ENCODE data around the gene GALNT2. TPM values are rescaled to one million over a fixed set of nuclear protein-coding genes. Genes with fewer than 3 reads are reported as not detected.

Gene GALNT2
- total and polyA plus RNA-seq, 10 of the 15 experiments (the other 5 are each of a cell fraction or from before 2014, with no cell fraction given): 0.52 to 27.7 (median 16.3) TPM

DNA sequence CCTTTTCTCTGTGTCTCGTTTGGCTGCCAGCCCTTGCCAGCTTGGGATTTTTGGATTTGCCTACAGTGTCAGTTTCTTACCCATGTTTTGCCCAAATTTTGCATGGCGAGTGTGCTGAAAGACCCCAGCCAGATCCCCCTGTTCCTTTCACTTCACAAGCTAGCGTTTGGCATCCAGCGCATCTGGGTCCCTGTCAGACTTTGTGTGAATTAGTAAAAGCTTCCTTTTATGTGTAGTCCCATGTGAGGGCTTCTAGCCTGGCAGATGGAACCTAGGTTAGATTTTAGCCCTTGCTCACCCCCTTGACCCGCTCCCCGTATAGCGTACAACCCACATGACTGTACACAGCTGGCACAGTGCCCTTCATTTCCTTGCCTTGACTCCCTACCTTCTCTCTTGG lies 22.3 kb upstream of the GALNT2 start:
- Histone ChIP-seq H3K9me3 (replicated peaks; ENCODE audit: control insufficient read depth, insufficient read depth, low read length) (no peaks in the 10 kb centered on the region), H3K4me2 (ENCODE audit: control insufficient read depth, insufficient read depth) (no peak overlapping the region), H3K36me3 (ENCODE audit: control insufficient read depth in 2 of 2, insufficient read depth in 2 of 2, low read length in 1 of 2) (no peaks in the 10 kb centered on the region), H3K27ac (ENCODE audit: control insufficient read depth, insufficient read depth) (no peak overlapping the region), H3K79me2 (ENCODE audit: control insufficient read depth, insufficient read depth, low read length) (no peaks in the 10 kb centered on the region), H2AFZ (ENCODE audit: control insufficient read depth, low read depth, low read length) (no peak overlapping the region), H3K4me3 (no peak overlapping the region), H3K4me1 (ENCODE audit: control insufficient read depth, insufficient read depth, low read length) (no peaks in the 10 kb centered on the region), H3K9ac (ENCODE audit: control insufficient read depth, insufficient read depth, low read length) (no peak overlapping the region), H3K27me3 (replicated peaks in 1 of 2; ENCODE audit: control insufficient read depth in 2 of 2, insufficient read depth in 2 of 2, low read length in 1 of 2) (peaks cover 0 to 1% of the 10 kb centered on the region in 2 experiments; a peak in 1 of 4 replicates), H4K20me1 (ENCODE audit: control insufficient read depth, insufficient read depth) (no peaks in the 10 kb centered on the region)
- RAD21 ChIA-PET (ENCODE audit: unreplicated experiment): no interaction called here
- DNase-seq (ENCODE audit: low read depth, low spot score): no peak
- POLR2A ChIA-PET: no interaction called here
- FAIRE-seq: no peak
- intact Hi-C loops (cut with micrococcal nuclease; ENCODE audit: unreplicated experiment) (no loop called here), in situ Hi-C loops (cut with MboI) (no loop called here)
- ATAC-seq: no peak
- SMC1A ChIA-PET (ENCODE audit: uncharacterized antibody, unreplicated experiment): no interaction called here
- CTCF ChIA-PET: interaction anchor here (0.6 kb wide), 1 partner anchor 780 kb away, joined by 3 read pairs; no protein-coding TSS in a partner anchor
- BruUV-seq (replicated peaks): no TSS peak
- WGBS (ENCODE audit: insufficient coverage, insufficient replicate concordance, low lambda C conversion rate, missing lambda C conversion rate): 72% methylated on average over 7 of the region's 7 CpGs
- TF ChIP-seq TARDBP (IDR thresholded peaks at IDR 0.05; ENCODE audit: borderline replicate concordance): no peak
- no peak for TF ChIP-seq ZBTB40 (IDR thresholded peaks at IDR 0.05; ENCODE audit: borderline replicate concordance)
- TF ChIP-seq ETV6 (conservative IDR thresholded peaks at IDR 0.05 in 1 of 2, IDR thresholded peaks at IDR 0.05 in 1 of 2; ENCODE audit: borderline replicate concordance in 1 of 2, low read depth in 1 of 2): no peak
- no peak for TF ChIP-seq PML (IDR thresholded peaks at IDR 0.05; ENCODE audit: low read length)
- no peak for TF ChIP-seq CHD2 (IDR thresholded peaks at IDR 0.05; ENCODE audit: borderline replicate concordance, low read depth, low read length)
- TF ChIP-seq ZNF384 (IDR thresholded peaks at IDR 0.05; ENCODE audit: borderline replicate concordance, low read depth, low read length): no peak
- TF ChIP-seq HDGF (IDR thresholded peaks at IDR 0.05): no peak
- TF ChIP-seq, protein P1, sequence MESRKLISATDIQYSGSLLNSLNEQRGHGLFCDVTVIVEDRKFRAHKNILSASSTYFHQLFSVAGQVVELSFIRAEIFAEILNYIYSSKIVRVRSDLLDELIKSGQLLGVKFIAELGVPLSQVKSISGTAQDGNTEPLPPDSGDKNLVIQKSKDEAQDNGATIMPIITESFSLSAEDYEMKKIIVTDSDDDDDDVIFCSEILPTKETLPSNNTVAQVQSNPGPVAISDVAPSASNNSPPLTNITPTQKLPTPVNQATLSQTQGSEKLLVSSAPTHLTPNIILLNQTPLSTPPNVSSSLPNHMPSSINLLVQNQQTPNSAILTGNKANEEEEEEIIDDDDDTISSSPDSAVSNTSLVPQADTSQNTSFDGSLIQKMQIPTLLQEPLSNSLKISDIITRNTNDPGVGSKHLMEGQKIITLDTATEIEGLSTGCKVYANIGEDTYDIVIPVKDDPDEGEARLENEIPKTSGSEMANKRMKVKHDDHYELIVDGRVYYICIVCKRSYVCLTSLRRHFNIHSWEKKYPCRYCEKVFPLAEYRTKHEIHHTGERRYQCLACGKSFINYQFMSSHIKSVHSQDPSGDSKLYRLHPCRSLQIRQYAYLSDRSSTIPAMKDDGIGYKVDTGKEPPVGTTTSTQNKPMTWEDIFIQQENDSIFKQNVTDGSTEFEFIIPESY (IDR thresholded peaks at IDR 0.05): no peak
- TF ChIP-seq, protein P2, sequence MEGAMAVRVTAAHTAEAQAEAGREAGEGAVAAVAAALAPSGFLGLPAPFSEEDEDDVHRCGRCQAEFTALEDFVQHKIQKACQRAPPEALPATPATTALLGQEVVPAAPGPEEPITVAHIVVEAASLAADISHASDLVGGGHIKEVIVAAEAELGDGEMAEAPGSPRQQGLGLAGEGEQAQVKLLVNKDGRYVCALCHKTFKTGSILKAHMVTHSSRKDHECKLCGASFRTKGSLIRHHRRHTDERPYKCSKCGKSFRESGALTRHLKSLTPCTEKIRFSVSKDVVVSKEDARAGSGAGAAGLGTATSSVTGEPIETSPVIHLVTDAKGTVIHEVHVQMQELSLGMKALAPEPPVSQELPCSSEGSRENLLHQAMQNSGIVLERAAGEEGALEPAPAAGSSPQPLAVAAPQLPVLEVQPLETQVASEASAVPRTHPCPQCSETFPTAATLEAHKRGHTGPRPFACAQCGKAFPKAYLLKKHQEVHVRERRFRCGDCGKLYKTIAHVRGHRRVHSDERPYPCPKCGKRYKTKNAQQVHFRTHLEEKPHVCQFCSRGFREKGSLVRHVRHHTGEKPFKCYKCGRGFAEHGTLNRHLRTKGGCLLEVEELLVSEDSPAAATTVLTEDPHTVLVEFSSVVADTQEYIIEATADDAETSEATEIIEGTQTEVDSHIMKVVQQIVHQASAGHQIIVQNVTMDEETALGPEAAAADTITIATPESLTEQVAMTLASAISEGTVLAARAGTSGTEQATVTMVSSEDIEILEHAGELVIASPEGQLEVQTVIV (IDR thresholded peaks at IDR 0.05; ENCODE audit: borderline replicate concordance, partially characterized antibody): no peak
- TF ChIP-seq TBL1XR1 (IDR thresholded peaks at IDR 0.05; ENCODE audit: low read depth, low read length): no peak
- no peak for TF ChIP-seq ZNF207 (IDR thresholded peaks at IDR 0.05; ENCODE audit: borderline replicate concordance)
- TF ChIP-seq, protein P3, sequence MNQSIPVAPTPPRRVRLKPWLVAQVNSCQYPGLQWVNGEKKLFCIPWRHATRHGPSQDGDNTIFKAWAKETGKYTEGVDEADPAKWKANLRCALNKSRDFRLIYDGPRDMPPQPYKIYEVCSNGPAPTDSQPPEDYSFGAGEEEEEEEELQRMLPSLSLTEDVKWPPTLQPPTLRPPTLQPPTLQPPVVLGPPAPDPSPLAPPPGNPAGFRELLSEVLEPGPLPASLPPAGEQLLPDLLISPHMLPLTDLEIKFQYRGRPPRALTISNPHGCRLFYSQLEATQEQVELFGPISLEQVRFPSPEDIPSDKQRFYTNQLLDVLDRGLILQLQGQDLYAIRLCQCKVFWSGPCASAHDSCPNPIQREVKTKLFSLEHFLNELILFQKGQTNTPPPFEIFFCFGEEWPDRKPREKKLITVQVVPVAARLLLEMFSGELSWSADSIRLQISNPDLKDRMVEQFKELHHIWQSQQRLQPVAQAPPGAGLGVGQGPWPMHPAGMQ (IDR thresholded peaks at IDR 0.05; ENCODE audit: borderline replicate concordance): no peak
